GM21786 (cell line): ENCODE measurements around the gene INSIG1.

Experiments
- ATAC-seq: cut with Tn5 transposase; IDR thresholded peaks from one replicate; pipeline ENCODE4 v1.9.1; 2021; ENCODE audit not compliant: unreplicated experiment

INSIG1 gene

DNA sequence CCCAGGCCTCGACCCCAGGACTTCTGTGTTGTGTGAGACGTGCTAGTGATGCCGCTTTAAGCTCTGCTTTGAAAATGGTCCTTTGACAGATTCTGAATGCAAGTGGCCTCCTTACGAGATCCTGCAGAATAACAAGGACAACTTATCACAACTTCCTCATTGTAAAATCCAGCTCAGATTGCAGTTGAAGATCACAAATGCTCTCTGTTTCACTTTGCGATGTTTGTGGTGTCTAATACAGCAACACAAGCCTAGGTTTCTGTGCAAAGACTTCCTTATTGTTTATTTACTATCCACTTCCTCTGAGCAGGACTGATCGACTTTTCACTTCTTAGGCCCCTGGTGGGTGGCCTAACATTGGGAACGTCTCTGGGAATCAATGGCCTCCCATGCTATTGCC is 31.7 kb upstream of the INSIG1 start:
- no peak for ATAC-seq

DNA sequence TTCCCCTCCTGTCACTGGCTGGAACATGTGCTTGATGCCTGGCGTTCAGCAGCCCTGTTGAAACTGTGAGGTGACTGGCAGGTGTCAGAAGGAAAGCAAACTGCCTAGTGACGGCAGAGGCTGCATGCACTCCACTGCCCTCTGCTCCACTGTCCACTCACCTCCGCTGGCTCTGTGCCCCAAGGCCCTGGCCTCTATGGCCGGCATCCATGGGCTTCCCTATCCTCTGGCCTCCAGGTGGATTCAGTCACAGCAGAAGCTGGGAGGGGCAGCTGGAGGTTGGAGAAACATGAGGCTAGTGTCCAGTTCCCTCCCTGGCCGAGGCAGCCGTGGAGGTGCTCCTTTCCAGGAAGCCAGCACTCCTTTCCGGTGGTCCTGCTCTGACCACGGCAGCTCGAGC is 31.2 kb upstream of the INSIG1 start:
- ATAC-seq: no peak

DNA sequence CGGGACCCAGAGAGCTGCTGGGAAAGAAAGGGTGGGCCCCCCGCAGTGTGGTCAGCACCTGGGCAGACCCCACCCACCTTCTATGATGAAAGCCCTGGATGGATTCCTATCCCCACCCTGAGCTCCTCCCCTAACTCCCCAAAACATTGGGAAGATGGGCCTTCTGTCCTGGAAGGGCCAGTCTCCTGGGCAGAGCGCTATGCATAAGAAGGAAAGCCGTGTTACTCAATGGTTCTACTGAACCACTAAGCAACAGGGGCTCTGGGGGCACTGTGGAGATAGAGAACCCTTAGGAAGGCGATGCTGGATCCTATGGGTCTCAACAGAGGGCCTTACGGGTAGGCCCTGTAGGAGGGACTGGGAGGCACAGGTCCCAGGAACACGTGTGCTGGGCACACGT is 30.7 kb upstream of the INSIG1 start:
- ATAC-seq: no peak

DNA sequence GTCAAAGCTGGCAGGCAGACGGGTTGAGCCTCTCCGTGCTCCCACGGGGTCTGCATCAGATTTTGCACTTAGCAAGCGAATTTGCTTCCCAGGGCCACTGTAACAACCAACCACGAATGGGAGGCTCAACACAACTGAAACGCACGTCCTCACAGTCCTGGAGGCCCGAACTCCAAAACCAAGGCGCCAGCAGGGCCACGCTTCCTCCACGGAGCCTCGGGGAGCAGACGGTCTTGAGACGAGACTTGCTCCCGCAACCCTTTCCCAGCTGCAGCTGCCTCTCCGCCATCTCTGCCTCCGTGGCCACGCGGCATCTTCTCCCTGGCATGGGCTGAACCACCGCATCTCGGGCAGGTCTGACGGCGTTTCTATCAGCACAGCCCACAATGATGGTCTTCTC is 30.2 kb upstream of the INSIG1 start:
- ATAC-seq: no peak

DNA sequence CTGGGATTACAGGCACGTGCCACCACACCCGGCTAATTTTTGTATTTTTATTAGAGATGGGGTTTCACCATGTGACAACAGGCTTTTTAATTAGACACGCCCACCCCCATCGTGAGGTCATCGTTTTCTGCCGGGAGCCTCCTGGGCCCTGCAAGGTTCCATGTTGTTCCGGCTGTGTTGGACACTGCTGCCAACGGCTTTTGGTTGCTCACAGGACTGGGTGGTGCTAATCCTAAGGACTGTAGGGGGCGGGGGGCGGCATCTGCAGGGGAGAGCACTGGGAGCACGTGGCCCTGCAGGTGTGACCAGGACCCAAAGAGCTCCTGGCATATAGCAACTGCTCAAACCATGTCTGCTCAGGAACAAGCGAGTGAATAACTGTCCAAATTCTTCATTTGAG is 29.5 kb upstream of the INSIG1 start:
- ATAC-seq: no peak

DNA sequence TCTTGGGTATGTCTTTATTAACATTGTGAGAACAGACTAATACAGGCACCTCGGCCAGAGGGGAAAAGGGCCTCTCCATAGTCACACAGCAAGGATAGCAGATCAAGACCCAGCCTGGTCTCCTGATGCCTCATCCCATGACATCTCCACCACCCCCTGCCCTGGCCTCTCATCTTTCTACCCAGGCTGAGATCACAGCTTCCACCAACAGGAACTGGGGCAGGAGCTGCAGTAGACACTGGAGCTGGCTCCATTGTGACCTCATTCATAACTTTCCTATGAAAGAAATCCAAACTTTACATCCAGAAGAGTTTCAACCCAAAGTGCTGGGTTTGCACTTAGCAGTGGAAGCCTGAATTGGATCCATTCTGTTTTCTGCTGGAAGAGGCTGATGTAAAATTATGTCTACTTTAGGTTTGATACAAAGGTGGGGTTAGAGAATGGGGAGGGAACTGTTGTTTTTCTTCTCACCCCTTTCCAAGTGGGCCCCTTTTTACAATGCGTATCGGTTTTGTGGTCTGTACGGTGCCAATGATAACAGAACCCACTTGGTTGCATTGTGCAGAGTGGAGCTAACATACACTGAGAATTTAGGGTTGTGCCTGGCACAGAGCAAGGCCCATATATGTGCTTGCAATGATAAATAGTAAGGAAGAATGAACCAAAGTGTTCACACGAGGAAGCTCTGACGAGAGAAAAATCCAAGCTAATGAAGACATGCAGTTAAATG is 28.6 kb upstream of the INSIG1 start:
- ATAC-seq: no peak

DNA sequence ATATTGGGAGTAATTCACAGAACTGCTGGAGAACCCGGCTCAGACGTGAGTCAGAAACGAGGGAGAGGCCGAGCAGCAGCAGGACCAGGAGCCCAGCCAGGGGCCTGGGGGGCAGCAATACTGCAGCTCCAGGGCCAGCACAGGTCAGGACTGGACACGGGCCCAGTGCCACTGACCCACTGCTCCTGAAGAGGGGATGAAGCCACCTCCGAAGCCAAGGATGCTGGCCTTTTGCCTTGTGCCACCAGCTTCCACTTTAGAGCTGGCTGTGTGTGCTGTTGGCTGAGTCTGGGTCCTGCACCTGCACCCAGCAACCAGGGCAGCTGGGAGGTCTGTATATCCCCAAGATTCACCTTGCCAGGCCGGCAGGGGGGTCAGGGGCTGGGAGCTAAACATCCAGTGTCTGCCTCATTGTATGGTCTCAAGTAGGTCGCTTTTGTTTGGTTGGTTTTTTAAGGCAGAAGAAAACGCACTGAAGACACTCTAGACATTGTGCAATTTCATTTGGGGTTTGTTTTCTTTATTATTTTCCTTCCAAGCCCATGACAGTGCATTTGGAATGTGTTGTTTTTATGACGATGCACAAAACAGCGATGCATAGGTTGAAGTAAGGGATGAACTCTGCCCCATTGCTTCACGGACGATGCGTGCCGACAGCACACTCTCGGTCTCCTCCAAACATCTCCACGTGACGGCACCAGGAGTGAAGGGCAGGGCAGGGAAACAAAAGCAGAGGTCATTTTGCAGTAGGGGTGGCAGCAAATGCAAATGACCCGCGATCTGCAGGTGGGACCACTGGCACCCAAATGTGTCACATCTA is 27.7 kb upstream of the INSIG1 start:
- ATAC-seq: no peak

DNA sequence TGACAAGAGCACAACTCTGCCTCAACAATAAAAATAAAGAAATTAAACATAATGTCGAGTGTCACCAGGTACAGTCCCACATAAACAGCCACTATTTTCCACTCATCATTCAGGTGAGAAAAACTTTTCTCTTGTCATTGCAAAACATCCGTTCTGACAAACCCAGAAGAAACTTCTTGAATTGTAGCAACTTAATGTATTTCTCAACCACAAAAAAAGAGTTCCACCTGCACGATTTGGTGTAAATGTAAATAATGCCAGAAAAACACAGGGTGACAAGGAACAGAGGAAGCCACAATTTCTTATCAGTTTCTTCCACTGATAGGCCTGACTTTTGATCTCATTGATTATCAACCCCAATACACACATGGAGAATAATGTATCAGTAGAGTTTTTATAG is 26.8 kb upstream of the INSIG1 start:
- ATAC-seq: no peak

DNA sequence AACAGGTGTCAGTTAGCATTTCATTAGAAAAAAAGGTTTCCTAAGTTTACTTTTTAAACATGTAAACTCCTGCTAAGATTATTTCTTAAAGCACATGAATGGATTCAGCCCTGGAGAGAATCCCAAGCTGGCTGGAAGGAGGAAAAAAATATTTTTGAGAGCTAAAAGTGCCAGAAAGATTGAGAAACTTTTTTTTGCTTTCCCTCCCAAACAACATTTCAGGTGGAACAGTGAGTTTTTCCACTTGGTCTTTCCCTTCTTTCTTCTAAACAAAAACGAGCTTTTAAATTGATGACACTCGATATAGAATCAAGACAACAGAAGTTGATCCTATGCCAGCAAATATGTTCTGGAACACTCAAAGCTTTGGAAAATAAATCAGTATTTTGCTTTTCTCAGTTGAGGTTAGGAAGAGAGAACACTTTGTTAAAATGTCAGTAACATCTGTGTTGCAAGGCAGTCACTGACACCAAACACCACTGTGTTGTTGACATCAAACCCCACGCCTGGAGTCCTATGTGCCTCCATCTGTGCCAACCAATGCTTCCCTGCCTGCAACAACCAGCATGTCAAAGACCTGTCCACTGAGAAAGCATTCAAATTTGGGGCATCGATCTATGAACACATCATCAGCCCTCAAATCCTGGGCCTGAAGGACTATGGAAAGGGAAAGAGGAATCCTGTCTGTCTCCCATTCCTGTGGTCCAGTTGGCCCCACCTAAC is 22.9 kb upstream of the INSIG1 start:
- ATAC-seq: no peak

DNA sequence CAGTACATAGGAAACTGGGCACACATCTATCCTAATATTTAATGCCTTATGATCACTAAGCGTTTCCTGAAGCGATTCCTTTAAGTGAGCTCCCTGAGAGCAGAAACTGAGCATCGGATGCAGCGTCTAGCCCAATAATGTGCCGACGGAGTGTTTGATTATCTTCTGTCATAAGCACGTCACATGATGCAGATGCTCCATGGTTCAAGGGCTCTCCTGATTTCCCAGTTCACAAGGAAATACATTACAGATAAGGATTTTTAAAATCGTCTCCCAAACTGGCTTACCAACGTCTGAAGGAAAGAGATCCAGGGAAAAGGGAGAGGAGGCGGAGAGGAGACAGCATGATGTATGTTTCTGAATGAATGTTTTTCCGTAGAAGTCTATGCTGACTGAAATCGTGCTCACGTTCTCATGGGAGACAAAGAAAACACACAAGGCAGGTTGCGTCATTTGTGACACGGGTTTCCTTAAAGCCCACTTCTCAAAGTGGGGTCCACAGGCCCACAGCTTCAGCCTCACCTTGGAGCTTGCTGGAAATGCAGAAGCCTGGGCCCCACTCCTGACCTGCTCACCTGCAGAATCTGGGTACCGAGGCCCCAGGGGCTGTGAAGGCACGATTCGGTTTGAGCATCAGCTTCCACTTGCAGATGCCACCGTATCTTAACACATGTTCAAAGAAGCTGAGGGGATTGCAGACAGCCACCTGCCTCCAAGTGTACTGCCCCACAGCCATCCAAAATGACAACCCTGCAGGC is 21.5 kb upstream of the INSIG1 start:
- ATAC-seq: no peak

DNA sequence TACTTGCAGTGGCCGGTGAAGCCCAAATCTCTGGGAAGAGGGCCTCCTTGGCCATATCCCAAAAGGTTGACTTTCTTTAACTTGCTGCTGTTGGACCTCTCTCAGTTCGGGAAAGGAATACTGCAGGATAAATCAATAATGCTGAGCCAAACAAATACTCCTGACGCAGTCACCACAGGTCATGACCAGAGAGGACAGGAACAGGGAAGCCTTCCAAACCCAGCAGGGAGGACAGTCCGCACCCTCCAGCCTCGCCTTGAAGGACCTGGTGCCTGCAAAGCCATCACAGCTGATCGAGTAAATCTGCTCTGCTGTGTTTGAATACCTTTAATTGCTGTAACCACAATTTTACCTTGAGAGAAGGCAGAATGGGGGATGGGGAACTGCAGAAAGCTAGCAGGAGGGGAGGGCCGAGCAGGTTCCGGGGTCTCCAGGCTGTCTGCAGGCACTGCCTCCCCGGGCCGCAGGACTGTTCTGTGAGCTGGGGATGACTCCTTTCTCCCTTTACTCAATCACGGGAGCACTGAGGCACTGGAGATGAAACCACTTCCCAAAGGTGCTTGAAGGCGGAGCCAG is 20.8 kb upstream of the INSIG1 start:
- ATAC-seq: no peak

DNA sequence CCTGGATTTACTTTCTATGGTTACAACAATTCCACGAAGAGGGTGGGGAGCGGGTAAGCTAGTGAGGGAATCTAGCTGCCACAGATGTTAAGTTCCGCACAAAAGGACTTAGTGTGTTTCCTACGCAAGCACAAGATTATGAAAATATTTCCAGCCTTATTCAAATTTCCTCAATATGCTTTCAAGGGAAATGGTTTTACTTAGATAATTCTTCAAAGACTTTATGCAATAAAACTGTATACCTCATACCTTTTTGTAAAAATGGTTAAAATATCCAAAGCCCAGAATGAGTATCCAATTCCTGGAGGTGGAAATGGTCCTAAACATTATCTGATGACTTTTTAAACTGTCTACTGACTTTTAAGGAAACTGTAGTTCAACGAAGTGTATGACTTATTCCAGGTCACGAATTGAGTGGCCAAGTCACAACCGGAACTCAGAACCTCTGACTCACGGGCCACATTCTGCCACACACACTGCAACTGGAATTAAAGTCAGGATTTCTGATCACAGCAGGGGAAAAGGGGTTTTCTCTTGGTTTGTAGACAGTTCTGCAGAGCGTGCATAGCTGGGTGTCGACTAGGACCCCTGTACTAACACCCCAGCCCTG is 20.2 kb upstream of the INSIG1 start:
- ATAC-seq: no peak

DNA sequence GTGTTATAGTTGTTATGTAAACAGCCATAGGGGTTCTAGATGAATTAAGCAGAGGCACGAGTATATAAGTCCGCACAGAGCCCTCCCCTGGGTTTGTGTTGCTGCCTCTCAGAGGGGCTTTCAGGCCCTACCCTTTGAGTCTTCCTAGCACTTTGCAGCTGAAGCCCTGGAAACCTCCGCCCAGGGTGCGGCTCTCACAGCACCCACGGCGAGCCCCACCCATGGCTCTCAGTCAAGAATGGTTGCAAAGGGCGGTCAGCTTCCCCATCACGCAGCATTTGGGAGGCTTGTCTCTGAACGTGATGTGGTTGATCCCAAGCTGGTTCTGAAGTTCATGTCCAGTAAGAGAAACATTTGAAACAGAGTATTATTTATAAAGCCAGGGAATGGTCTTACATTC is 18.8 kb upstream of the INSIG1 start:
- no peak for ATAC-seq

DNA sequence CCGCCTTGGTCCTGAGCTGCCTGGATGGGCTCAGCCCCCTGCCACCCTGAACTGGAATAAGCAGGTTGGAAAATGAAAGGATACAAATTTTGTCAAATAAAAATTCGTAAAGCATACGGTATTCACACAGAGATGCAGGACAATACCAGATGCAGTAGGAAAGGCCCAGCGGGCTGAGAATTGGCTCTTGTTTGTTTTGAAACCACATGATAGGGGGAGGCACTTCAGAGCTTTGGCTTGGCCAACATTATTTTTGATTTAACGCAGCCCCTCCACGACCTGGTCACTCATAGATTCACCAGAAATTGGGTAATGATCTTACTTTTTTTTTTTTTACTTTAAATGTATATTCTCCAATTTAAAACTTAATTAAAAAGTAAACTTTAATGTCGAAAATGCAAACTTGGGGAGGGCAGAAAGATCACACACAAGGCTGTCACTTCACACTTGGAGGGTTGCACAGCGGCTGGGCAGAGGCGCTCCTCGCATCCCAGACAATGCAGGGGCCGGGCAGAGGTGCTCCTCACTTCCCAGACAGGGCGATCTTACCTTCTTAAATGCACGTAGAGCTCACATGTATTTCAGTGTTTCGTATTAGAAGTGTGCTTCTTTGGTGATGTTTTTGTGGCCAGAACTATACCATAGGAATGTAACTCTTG is 17.8 kb upstream of the INSIG1 start:
- no peak for ATAC-seq

DNA sequence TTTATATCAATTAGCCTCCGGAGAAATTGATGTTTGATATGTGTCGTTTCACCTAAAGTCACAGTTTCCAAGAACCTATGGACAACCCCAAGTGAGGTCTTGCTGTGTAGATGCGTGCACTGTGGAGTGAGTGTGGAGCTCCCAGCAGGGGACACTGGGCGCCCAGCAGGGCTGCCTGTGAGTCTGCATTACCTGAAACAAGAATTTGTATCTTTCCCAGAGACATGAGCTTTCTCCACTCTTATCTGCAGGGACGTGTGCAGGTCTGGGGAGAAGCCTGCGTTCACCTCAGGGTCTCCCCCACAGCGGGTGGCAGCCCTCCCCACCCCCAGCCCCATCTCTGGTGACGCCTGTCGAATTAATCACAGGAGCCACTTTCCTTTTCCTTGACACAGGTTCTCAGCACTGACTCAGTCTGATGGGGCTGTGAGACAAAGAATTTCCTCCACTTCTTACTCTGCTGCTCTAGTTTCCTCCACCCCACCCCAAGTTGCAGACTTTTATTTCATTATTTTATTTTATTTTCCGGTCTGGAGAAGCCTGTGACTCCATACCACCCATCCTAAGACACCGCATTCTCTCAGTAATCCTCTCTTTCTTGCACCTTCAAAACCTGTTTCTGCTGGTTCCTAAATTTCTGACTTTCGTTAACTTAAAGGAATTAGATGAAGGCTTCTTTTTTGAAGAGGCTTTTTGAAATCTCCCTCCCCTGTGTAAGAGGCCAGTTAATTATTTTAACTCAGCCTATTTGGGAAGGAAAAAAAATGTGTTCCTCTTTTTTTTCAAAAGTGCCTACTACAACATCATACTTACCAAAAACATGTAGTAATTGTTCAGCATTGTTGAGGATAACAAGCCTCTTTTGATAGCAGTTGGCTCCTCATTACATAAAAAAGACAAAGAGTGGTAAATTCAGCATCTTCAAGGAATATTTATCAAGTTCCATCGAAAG is 17.0 kb upstream of the INSIG1 start:
- no peak for ATAC-seq

DNA sequence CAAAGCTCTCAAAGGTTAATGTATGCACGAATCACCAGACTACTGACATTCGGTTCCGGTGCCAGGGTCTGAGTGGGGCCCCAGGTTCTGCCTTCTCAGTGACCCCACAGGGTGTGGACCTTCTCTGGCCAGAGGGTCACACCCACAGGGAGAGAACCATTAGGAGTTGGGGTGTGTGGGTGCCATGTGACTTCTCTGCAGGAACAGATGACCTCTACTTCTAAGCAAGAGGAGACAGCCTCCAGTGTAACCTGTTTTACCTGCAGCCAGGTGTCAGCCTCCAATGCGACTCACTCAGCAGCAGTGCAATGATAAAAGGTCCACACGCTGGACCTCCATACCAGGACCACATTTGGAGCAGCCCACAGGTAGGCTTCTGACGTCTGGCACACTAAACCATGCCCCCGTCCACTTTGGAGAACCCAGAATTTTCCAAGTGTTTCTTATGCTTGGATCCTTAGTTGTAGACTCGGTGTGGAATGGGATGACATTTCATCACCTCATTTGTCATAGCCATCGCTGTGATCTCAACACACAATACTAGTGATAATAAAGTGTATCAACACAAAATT is 16.2 kb upstream of the INSIG1 start:
- ATAC-seq: no peak

DNA sequence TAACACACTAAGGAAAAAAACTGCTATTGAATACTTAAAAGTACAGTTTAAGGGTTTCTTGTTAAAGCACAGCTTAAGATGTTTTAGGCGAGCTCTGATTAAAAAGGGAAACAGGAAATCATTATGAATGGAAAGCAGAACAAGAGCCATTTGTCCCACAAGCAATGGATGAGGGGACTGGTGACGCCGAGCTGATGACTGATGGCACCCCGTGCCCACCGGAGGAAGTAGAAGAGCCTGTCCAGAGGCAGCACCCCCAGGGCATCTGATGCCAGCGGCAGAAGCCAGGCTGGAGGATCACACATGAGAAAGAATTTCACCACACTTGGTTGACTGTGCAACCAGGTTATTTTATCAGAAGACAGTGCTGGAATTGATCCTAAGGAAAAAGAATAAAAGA is 15.0 kb upstream of the INSIG1 start:
- no peak for ATAC-seq

DNA sequence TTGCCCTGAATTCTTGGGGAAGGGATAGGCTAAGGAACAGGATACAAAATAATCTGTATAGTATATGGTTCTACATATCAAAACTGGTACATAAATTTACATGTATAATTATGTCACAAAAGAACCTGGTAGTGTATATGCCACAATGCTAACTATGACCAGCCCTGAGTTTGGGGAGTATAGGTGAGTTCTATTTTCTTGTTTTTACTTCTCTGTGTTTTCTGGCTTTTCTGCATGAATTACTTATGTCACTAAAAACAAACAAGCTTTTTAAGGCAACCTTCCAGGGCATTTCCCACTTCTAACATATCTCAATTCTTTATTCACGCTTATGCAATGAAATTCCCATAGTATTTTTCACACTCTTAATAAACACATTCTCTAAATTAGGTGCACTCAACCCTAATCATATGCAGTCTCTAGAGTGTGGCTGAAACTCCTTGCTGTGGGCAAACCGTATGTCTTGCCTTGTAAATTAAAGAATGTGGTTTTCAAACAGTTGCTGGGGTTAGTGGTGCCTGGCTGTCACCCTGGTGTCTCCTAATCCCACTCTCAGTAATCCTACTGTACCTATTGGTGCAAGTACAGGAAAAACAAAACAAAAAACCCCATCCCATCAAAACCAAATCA is 14.0 kb upstream of the INSIG1 start:
- peak; percentile 92 for ATAC-seq
